ENCODE measurements around the gene NEK10.

NEK10 gene

DNA sequence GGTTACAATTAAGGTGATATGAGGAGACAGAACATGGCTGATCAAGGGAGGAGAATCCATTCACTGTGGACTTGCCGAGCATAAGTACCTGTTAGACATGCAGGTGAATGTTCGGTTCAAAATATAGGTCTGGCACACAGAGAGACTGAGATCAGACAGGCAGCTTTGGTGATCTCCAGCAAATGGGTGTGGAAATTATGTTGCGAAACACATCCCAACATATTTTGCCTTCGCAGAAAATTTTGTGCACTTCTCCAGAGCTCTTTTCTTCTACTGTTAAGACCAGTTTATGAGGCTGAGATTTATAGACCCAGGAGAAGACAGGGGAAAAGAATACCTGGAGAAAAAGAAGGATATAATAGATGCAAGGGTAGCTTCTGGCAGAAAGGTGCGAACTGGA is 183.2 kb downstream of the NEK10 start:
- DNase-seq (ENCODE audit: low read depth in 2 of 2, low spot score in 1 of 2), result no peak

DNA sequence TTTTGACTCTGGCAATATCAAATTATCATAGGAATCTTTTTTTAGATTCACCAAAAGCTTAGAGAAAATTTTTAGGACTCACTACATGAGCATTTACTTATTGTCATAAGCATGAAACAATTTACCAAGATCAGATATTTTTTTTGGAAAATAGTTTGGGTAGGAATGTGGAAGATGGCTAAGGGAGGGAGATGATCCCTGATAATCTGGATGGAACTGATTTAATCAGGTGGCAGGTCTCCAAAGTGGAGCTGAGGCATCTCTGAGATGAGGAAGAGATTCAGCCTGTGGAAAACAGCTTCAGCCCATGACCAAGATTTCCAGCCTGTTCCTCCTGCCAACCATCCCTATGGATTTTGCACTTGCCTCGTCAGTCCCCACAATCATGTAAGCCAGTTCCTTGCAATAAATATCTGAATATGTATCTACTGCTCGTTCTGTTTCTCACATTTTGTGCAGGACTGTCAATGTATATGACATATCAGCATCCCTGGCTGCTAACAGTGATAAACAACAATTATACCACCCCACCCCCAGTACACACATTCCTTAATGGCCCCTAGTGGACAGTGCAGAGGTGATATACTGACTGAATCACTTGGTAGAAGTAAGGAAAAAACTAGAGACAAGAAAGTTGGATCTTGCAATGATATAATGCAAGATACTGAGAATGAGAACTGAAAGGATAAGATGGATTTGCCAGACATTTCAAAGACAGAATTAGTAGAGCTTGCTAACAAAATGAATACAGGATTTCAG is 183.8 kb downstream of the NEK10 start:
- no peak for DNase-seq (ENCODE audit: low read depth in 2 of 2, low spot score in 1 of 2)

DNA sequence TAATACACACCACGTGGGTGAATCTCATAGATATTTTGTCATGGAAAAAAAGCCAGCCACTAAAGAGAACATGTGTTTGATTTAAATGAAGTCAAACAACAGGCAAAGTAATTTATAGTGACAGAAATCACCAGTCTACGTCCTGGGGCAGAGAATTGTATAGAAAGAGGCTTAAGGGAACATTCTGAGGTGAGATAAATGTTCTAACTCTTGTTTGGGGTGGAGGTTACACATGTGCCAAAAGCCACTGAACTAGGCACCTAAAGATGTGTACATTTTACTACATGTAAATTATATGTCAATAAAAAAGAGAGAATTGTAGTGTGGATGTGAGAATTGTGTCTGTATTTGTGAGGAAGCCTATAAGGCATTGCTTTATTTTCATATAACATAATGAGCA is 184.9 kb downstream of the NEK10 start:
- no peak for DNase-seq (ENCODE audit: low read depth in 2 of 2, low spot score in 1 of 2)

DNA sequence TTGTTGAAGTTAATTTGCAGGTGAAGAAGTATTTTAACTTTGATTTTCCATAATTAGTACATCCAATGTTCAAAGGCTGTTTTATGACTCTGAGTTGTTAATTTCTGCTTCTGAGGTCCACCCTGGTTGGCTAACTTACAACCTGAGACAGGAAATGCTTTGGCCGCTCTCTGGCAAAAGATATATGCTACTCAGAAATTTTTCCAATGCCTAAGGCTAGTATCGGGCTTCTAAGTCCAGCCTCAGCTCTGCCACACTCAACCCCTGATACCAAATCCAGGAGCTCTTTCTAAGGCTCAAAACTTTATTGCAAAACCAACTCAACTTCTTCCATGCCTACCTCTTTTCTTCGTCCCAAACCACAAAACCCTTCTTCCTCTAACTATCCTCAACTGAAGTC is 192.9 kb downstream of the NEK10 start:
- no peak for DNase-seq (ENCODE audit: low read depth in 2 of 2, low spot score in 1 of 2)

DNA sequence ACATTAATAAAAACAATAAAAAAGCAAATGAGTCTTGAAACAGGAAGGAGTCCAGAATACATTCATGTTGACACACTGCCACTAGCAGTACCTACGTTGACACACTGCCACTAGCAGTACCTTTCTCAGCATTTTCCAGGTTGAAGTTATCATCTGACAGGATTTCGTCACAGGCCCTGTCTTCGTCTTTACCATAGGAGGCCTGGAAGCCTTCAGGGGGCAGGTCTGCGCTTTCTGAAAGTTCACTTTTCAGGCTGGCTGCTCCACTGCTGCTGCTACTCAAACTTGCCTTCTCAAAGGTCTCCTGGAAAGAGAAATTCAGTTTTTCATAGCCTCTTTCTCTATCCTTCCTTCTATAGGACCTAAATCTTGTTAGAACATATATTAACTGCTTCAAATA is 194.7 kb downstream of the NEK10 start:
- no peak for DNase-seq (ENCODE audit: low read depth in 2 of 2, low spot score in 1 of 2)

DNA sequence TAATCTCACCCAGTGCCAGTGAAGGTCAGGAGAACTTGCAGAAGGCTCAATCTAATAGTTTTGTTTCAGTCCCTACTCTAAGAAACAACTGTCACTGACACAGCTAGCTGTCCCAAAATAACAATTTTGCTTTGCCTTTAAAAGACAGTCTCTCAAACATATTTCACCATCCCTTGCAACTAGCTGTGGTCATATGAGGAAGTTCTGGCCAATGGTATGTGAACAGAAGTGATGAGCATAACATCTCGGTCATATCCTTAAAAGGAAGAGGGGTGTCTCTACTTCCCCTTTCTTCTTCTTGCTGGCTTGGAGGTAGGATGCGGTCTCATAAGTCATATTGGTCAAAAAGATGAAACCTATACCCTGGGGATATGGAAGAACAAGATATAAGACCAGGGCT is 198.1 kb downstream of the NEK10 start:
- no peak for DNase-seq (ENCODE audit: low read depth in 2 of 2, low spot score in 1 of 2)

DNA sequence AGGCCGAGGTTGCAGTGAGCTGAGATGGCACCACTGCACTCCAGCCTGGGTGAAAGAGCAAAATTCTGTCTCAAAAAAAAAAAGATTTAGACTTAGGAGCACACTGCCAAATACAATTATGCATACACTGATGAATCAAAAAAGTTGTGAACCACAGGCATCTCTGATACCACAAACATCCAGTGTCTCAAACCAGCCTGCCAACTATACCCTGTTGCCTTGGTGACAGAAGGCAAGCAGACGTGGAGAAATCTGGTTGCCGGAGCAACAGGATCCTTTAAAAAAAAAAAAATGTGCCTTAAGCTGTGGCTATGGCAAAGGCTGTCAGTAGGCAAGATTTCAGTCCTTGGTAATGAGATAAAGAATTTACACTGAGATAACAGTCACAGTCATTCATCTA is 202.3 kb downstream of the NEK10 start:
- DNase-seq (ENCODE audit: low read depth in 2 of 2, low spot score in 1 of 2), result no peak

DNA sequence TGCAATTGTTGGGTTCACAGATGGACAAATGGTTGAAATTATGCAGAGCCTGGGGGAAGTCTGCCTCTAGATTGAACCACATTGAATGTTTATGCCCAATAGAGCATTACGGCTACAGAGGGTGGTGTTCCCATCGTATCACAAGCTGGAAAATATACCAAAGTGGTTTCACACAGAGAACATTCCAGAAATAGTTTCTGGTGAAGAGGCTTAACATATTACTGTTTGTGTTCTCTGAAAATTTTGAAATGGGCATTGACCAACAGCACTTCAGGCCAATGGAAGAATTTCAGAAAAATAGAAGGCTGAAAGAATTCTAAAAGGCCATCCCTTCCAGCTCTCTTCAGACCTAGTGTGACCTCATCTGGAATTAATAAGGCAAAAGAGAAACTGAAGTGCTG is 203.9 kb downstream of the NEK10 start:
- no peak for DNase-seq (ENCODE audit: low read depth in 2 of 2, low spot score in 1 of 2)

DNA sequence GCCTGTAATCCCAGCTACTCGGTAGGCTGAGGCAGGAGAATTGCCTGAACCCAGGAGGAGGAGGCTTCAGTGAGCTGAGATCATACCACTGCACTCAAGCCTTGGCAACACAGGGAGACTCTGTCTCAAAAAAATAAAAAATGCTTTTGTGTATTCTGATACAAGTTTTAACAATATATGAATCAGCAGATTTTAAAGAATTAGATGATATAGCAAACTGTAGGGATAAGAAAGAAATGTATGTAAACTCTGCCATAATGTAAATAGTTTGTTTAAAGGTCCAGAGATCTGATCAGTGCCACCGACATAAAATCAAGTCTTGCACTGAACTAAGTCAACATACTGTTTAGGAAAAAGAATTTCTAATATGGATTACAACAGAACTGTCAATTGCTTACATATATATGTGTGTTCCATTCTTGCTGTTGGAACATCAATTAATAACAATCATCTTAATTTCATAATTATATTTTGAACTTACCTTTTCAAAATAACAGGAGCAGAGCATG is 208.3 kb downstream of the NEK10 start:
- no peak for DNase-seq (ENCODE audit: low read depth in 2 of 2, low spot score in 1 of 2)

- DNase-seq (ENCODE audit: low read depth in 2 of 2, low spot score in 1 of 2), result no peak
Observed at GRCh38 chr3:27160146-27160545, 209.0 kb downstream of the NEK10 start.

DNA sequence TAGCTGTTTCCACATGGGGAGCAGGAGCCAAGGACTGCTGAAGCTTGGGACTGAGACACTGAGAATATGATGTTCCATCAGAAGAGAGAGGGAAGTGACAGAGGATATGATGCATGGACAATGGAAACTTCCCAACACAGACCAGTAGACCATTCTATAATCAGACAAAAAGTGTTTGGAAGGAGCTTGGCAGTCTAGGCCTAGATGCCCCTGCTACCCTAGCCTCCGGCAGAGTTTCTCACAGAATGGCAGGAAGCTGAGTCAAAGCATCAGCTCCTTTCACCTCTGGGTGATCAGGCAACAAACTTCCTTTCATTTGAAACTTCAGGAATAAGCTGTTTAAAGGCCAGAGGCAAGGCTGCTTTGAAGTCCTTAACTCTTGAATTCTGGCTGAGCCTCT is 222.0 kb downstream of the NEK10 start:
- DNase-seq (ENCODE audit: low read depth in 2 of 2, low spot score in 1 of 2), result no peak

GRCh38 chr3:27146786-27147185 is 222.4 kb downstream of the NEK10 start:
- DNase-seq (ENCODE audit: low read depth in 2 of 2, low spot score in 1 of 2), result no peak

- no peak for DNase-seq (ENCODE audit: low read depth in 2 of 2, low spot score in 1 of 2)
Observed at GRCh38 chr3:27145719-27146118, 223.5 kb downstream of the NEK10 start.

GRCh38 chr3:27141668-27142067 is 227.5 kb downstream of the NEK10 start:
- DNase-seq (ENCODE audit: low read depth in 2 of 2, low spot score in 1 of 2), result no peak

- no peak for DNase-seq (ENCODE audit: low read depth in 2 of 2, low spot score in 1 of 2)
Observed at GRCh38 chr3:27138562-27138961, 230.6 kb downstream of the NEK10 start.

GRCh38 chr3:27138005-27138404 is 231.2 kb downstream of the NEK10 start:
- DNase-seq (ENCODE audit: low read depth in 2 of 2, low spot score in 1 of 2), result no peak

DNA sequence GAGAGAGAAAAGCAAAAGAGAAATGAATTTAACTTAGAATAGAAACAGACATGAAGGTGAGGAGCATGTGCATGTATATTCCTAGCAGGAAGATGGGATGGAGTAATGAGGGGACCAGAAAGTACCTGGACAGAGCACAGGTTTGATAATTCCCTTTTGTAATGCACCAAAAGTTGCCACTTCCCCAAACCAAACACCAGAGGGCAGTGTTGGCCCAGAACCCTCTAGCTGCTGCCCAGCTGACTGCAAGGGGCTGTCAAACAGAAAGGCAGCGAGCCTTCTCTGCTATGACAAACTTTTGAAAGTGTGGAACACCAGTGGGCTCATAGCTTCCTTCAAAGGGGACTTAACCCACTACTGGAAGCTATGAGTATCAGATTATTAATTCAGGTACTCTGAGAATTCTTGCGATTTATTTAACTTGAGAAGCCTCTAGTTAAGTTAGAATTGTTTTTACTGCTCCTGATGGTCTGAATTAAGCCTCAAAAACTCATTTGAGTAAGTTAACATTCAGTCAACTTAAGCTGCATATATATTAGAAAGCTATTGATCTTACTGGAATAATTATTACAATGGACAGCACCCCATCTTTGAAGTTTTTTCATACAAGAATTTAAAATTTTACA is 234.9 kb downstream of the NEK10 start:
- DNase-seq (ENCODE audit: low read depth in 2 of 2, low spot score in 1 of 2), result peak; percentile 5 to 45

DNA sequence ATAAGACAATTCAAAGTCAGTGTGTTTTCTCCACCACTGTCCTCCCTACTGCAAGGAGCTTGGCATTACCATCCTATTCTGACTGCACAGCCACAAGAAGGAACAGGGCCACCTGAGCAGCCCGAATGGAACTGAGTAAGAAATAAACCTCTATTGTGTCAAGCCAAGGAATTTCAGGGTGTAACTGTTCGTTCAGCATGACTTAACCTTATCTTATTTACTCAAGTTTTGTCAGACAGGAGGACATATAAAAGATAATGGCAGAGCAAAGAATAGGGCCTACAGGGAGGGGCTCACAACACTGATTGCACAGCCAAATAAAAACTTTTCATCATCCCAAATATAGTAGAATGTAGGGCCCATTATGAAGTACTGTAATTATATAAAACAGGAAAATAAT is 236.1 kb downstream of the NEK10 start:
- no peak for DNase-seq (ENCODE audit: low read depth in 2 of 2, low spot score in 1 of 2)

- no peak for DNase-seq (ENCODE audit: low read depth in 2 of 2, low spot score in 1 of 2)
Observed at GRCh38 chr3:27130796-27131195, 238.4 kb downstream of the NEK10 start.

DNA sequence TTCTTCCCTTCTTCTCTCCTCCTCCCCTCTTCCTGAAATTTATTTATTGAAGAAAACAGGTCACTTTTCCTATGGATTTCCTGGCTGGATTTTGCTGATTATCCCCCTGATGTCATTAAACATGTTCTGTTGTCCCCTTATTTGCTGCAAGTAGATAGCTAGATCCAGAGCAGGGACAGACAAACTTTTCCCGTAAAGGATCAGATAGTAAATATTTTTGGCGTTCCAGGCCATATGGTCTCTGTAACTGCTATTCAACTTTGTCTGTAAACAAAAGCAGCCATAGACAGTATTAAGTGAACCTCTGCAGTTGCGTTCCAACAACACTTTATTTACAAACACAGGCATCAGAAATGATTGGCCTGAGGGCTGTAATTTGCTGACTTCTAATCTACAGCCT is 241.3 kb downstream of the NEK10 start:
- no peak for DNase-seq (ENCODE audit: low read depth in 2 of 2, low spot score in 1 of 2)

GRCh38 chr3:27127195-27127594 is 242.0 kb downstream of the NEK10 start:
- DNase-seq (ENCODE audit: low read depth in 2 of 2, low spot score in 1 of 2), result no peak

- DNase-seq (ENCODE audit: low read depth in 2 of 2, low spot score in 1 of 2), result no peak
Observed at GRCh38 chr3:27125821-27126501, 243.2 kb downstream of the NEK10 start.
